T-helper 2 cell (primary cell): ENCODE data around the gene DLG2.
A peak's percentile ranks its signal among the peaks of the same experiment; 100 is the strongest.
"Not testable (repeated sequence)": the region's sequence is repeated elsewhere in the genome, so short reads cannot be mapped to it uniquely, and the experiment has no call there.

Experiments used
- DNase-seq, 5 experiments: peaks; one replicate each; pipeline versions ENCODE4 v3.0.0 to v3.0.0-alpha.2; 2012 to 2022

DLG2 gene

DNA sequence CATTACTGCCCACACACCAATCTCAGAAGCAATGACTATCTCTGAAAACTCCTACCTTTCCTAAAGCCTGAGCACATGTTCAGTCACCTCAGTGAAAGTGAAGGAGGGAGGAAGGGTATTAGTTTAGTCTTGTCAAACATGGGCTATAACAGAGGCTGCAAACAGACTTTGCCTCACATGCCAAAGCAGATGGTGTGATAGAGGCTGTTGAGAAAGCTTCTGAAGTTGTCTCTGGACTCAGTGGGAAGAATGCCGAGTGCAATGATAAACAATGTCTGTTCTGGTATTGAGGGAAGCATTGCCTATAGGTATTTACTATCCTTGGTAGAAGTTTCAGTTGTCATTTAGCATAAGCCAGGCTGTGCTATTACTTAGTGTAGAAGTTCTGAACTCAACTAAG is 2026.5 kb downstream of the DLG2 start:
- no peak for DNase-seq

DNA sequence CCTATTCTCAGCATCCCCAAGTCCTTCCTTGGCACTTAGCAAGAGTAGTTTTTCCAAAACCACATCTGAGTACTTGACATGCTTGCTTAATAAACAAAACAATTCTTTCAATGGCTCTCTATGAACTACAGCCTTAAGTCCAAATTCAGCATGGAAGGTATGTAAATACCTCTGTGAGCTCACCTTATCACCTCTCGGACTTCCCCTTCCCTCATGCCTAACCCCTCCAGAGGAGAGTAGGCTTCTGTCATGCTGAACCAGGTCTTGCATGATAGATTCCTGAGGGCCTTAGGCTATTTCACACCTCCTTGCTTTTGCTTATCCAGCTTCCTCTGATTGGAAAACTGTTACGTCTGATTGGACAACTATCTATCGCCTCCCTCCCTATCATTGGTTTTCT is 2028.1 kb downstream of the DLG2 start:
- DNase-seq: no peak

DNA sequence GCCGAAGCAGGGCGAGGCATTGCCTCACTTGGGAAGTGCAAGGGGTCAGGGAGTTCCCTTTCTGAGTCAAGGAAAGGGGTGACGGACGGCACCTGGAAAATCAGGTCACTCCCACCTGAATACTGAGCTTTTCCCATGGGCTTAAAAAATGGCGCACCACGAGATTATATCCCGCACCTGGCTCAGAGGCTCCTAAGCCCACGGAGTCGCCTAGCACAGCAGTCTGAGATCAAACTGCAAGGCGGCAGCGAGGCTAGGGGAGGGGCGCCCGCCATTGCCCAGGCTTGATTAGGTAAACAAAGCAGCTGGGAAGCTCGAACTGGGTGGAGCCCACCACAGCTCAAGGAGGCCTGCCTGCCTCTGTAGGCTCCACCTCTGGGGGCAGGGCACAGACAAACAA is 2039.3 kb downstream of the DLG2 start:
- DNase-seq: not testable (repeated sequence)

DNA sequence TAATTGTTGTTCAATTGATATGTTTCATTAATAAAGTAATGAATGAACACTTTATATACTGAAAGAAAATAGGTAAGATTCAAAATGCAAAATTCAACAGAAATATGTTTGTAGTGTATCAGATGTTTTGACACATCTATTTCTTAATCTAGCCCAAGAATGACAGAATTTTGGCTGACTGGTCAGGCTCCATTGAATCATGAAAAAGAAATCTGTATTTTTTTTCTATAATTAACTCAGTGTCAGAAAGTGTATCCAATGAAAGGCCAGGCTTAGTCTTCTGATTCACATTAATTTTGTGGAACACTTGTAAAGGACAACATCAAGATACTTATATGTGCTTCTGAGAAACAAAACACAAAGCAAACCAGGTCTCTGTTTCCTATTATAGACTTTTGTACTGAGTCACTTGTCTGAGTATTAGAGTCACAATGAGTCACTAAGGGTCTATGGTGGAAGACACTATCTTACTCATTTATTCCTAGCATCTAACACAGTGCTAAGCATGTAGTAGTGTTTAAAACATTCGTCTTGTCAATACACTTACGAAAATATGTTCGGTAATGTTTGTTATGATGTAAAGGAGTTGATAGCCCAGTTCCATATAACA is 2043.3 kb downstream of the DLG2 start:
- peak in 1 of 5 experiments; percentile 56 for DNase-seq

DNA sequence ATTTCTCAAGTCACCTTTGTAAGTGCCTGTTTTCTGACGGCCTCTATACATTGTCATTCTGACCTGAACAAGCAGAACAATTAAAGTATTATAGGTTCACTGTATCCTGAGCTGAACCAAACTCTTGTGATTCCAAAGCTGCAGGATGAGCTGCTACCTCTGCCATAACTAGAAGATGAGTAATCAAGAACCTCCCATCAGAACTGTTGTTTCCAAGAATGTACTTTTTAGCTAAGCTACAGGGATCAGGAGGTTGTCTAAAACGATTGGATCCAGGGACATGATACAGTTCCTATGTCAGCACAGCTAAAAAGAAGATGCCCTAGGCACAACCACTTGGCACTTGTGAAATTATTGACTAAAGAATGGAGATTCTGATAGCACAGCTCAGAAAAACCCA is 2052.6 kb downstream of the DLG2 start:
- no peak for DNase-seq

DNA sequence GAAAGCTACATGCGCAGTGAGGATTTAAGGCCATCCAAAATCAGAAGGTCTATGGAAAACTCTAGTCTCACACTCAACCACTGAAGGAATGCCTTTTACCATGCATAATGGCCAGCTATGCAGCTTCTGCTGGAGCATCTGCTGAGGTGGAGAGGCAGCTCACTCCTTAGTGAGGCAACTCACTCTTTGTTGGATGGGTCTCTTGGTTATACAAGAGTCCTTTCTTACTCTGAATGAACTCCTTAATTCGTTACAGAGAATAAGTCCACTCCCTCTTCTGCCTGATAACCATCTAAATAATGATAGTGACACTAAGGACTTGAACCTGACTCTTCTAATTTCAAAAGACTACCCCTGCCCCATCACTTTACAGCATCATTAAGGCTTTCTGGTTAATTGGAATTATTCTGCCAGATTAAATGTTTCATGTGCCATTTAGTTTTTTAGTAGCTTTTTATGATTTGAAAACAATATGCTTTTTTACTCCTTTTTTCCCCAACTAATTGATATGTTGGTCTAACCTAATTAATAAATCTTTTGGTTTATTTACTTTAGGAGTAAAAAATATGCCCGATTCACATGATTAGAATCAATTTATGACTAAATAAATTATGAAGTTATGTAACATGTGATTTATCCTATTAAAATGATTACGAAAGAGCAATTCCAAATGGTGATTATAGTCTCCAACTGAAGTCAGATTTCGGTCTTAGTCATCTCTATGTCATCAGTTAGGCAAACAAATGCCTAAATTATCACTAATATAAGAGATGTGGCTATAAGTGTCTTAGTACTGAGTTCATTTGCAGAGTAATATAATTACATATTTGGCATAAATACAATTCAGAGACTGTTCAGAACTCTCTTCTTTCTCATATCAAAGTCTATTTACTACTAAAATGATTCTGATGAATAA is 2054.3 kb downstream of the DLG2 start:
- no peak for DNase-seq

DNA sequence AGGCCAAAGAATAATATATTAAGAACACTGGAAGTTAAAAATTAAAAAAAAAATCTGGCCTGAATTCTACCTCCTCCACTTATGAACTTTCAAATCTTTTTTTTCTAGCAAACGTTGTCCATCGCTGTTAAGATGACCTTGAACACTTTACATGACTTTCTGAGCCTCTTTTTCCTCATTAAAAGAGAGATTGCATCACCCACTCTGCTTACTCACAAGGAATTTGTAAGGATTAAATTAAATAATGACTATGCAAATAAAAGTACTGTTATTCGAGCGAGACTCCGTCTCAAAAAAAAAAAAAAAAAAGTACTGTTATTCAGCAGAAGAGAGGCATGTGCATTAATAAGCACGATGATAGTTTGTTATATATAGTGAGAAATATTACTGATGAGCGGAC is 2055.8 kb downstream of the DLG2 start:
- no peak for DNase-seq

DNA sequence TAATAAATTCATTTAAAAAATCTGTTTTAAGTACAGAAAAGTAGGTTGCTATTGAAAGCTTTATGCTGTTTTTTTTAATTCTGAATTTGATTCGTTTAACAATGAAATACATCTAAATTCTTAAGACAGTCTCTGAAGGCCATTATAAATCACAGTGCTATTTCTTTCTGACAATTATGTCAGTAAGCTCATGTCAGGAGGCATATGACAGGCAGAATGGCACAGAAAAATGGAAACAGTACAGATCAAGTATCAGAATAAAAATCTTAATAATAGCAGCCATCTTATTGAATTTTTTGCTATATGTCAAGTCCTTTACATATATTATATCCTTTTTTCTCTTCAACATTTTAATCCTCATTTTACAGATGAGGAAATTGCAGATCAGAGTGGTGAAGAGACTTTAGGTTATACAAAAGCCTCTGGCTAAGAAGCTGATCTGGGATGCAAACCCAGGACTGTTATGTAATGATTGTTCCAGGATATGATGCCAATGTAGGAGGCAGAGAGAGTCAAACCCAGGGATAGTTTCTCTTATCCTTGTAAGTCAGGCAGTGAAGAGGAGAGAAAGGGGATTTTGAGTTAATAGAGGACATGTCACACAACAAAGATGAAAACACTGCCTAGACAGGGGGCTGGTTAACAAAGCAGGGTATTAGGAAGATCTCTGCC is 2057.9 kb downstream of the DLG2 start:
- DNase-seq: no peak

DNA sequence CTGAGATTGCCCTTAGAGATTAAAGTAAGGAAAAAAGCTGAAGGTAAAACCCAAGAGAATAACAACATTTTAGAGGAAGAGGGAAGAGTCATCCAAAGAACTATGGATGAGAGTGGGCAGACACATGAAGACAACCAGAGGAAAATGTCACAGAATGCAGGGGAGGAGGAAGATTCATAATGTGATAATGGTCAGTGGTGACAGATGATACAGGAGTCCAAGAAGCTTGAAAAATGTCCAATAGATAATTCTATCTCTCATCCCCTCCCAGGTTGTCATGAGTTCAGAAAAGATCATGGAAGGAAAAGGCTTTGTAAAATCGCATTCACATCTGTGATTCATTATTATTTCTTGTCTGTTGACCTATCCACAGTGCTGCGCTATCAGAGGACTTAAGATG is 2058.6 kb downstream of the DLG2 start:
- DNase-seq: no peak

DNA sequence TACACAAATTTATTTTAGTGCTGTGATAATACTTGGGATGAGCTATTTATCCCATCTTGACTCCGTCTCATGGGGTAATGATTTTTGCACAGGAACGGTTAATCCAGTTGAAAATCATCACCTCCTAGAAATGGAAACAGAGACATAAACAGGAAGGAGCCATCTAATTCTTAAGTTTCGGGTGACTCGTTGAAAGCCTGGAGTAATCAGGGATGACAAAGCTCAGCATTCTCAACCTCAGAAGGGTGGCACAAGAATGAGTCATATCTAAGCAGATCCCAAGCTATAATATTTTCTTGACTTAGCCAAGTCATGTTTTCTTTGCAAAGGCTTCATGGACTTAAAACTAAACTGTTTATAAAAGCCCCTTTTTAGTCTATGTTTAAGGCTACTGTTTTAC is 2060.2 kb downstream of the DLG2 start:
- no peak for DNase-seq

DNA sequence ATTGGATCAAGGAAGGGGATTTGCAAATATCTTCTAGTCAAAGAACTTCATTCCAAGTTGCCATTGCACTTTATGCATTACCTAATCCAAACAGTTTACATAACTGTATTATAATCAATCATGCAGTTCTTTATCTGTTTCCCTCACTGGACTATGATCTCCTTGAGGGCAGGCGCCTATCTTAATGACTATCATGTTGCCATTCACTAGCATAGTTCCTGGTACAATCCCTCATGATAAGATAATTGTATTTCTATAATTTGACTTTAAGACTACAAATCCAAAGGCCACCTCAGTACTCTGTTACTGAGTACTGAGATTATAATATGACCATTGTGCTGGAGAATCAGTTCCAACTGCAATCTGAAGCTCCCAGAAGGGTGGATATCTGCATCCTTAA is 2062.3 kb downstream of the DLG2 start:
- no peak for DNase-seq

DNA sequence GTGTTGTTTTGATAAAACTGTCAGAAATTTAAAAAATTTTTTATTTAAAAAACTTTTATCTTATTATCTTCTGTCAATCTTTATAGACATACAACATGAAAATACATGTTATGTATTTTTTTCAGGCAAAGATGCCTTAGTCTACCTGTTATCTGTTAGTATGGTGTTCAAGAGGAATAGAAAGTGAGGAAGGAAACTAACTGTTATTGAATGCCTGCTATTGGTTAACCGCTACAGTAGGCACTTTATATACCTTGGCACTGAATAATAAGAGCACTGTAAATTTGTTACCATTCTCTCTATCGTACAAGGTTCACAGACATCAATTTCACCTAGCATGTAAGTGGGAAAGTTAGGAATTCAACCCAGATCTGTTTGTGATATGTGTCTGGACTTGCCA is 2068.9 kb downstream of the DLG2 start:
- no peak for DNase-seq

DNA sequence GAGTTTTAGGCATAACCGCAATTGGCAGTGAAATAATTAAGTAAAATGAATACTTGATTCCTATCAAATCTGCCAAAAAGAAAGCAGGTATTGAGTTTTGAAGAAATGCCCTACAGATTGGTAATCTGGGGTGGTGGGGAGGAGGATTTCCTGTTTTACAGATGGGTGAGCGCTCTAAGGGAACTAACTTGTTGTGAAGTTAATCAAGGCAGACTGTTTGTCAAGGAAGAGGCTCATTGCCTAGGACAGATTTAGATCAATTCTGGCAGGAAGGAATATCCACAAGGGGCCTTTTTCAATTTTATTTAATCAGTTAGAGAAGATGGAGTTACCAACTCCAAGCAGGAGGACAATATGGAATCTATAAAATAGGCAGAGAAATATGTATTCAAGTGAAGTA is 2069.5 kb downstream of the DLG2 start:
- no peak for DNase-seq

DNA sequence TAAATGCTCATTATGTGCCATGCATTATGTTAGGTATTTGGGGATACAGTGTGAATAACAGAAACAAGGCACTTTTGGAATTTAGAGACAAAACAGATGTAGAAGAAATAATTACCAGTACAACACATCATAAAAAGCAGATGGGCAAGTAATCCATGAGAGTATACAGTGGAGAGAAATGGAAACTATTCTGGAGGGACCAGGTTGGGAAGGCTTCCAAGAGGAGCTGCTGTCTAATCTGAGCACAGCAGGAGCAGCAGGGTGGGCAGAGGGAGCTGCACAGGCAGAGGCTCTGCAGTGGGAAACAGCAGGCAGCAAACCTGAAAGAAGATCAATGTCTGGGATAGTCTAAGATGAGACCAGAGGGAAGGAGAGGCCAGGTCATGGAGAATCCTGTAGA is 2072.3 kb downstream of the DLG2 start:
- no peak for DNase-seq

DNA sequence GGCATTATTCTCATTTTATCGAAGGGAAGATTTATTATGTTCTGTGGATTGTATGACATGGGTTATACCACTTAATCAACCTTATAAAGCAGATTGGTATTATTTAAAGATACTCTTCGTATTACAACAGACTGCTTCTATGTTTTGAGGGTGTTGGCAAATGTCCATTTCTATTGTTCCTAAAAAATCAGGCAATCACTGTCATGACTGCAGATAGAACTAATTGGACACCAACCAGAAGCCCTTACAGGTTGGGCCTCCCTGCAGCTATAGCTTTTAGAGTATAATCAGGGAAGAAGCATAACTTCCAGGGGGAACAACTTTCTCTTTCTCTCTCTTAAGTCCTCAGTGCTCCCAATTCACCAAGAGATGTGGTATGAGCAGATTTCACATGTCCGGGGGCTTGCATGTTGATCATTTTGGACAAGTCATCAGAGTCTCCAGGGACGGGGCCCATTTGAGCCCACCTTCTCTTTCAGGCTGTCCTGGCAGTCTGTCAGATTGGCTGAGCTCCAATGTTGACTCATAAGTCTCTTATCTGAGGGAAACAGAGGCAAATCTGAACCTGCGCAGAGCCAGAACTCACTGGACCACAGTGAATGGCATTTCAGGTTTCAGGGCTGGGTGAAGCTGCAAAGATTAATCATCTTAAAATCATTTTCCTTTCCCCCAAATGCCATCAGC is 2077.0 kb downstream of the DLG2 start:
- no peak for DNase-seq

DNA sequence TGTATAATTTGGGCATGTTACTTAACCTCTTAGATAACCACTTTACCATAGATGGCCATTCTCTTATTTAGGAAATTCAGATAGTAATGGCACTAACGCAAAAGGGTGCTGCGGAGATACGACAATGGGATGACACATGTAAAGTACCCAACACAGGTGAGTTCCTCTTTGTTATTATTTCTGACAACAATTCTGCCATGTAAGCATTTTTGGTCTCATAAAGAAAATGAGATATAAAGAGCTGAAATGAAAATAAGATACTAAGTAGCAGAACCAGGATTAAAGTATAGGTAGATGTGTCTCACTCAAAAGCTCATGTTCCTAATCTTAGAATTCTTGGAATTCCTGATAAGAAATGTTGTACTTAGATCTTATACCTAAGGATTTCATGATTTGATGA is 2080.8 kb downstream of the DLG2 start:
- DNase-seq: no peak

DNA sequence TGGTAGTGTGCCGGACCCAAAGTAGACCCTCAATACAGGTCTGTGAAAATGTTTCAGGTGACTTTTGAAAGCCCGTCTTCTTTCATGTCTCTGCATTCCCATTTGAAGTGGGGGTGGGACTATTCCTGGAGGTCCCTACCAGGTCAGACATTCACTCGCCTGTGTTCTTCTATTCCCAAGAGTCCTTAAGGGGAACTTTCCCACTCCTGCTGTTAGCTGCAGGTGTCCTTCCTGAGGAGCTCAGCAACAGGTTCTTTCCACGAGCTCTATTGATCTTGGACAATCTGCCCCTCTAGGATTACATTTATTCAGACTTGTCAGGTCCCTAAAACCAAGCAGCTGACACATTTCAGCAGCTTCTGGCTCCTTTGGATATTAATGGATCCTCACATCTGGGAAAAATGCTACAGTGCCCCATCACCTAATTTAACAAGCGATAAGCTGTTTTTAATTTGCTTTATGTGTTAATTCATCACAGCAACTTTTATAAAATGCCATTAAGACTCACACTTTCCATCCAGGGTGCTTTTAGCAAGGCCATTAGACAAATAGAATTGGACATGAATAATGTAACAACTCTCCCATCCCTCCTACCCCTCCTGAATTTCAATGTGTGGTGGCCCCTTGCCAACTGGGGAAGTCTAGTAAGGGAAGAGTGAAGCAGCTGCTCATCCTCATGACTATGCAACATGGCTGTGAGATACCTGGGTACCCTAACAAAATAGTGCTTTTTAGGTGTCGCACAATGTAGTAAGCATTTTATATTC is 2081.5 kb downstream of the DLG2 start:
- no peak for DNase-seq

DNA sequence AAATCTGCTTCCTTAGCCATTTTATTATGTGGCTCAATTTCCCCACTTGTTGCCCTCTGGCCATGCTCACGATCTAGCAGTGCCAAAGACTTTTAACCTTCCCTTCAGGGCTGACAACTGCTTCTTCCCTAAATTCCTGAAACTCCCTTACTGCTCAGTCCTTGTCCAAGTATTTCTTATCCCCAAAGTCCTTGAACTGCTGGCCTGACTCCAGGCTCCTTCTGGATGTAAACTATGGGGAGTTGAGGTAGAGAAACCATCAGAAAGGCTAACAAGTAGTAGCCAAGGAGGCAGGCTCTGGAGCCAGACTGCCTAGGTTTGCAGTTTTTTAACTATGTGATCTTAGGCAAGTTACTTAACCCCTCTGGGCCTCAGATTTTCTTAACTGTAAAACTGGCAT is 2082.3 kb downstream of the DLG2 start:
- no peak for DNase-seq

DNA sequence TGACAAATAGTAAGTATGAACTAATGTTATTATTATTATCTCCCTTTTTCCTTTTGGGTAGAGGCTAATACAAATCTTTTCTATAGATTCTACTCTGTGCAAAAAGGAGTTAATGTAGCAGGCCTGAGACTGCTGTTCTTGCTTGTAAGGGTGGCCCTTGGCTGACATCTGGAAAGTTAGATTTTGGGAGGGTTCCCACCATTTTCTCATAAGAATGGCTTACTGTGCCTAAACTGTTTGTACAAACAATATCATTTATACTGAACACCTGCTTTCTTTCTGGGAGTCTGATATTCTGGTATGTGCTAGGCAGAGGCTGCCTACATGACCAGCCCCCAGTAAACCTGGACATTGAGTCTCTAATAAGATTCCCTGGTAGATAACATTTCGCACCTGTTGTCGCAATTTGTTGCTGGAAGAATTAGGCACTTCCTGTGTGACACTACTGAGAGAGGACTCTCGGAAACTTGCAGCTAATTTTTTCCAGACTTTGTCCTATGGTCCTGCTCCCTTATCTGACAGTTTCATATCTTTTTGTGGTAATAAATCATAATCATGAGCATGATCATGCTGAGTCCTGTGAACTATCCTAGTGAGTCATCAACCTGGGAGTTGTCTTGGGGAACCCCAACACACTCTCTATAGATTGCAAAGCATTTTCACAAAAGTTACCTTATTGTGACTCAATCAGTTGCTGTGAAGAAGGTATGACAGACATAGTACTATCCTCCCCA is 2083.3 kb downstream of the DLG2 start:
- DNase-seq: peak in 1 of 5 experiments; percentile 6

DNA sequence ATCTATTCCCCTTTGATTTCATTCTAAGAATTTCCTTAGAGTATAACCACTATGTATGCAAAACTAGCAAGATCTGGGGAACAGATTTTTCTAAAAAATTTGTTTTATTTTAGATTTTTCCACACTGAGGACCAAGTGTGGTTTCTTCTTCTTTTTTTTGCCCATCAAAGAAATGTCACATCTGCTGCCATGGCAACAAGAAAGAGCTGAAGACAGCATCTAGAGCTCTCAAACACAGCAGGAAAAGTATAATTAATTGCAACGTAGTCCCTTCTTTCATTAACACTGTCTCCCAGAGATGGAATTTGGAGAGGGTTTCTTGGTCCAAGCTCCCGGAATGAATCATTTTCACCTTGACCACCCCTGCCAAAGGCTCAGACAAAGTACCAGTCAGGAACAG is 2084.3 kb downstream of the DLG2 start:
- DNase-seq: no peak

DNA sequence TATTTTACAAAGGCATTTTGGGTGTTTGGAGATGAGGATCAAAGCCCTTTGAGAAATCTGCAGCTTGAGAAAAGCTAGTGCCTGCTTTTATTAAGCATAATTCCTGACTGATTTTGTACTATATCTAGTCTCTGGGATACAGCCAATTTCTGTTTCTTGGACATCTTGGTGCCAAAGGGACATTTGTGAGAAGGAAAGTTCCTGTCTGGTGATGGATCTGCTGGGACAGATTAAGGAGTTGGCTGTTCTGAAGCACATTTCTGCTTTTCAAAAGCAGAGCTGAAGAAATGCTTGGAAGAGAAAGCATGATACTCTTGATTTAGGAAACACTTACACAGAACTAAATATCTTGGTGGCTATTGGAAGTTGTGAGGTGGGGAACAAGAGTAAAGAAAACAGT is 2086.4 kb downstream of the DLG2 start:
- DNase-seq: no peak
